ENCODE measurements around the gene RPS26. TPM values are rescaled to one million over a fixed set of nuclear protein-coding genes. Genes with fewer than 3 reads are reported as not detected.

RPS26 gene
- total RNA-seq, 1 experiment from 2014 or later, result 77.2 TPM

- peaks cover 16% of the 10 kb centered on the region for H3K36me3 Mint-ChIP-seq
- DNase-seq (ENCODE audit: low spot score), result no peak
- ChIA-PET POLR2A (interaction anchor here (1.5 kb wide), 1 partner anchor 67 kb away, joined by 7 read pairs; the partner anchor contains the start of gene PA2G4), CTCF (no interaction called here)
- no peak overlapping the region for H3K4me3 Mint-ChIP-seq
- H3K27ac Mint-ChIP-seq, result peak overlapping the region; percentile 74; the same call in 1 of the 2 replicates
- peaks cover 30% of the 10 kb centered on the region for H3K4me1 Mint-ChIP-seq
- H3K27me3 Mint-ChIP-seq (ENCODE audit: low read depth), result no peaks in the 10 kb centered on the region
- ATAC-seq, result no peak
- TF ChIP-seq ATF1 (CRISPR knock-in tag; IDR thresholded peaks at IDR 0.05) (no peak), CREB1 (CRISPR knock-in tag; IDR thresholded peaks at IDR 0.05) (no peak), ZNF671 (CRISPR knock-in tag; IDR thresholded peaks at IDR 0.05) (no peak), NFATC4 (CRISPR knock-in tag; IDR thresholded peaks at IDR 0.05) (no peak), ZNF121 (CRISPR knock-in tag; IDR thresholded peaks at IDR 0.05) (no peak), FOXP1 (CRISPR knock-in tag; IDR thresholded peaks at IDR 0.05; ENCODE audit: borderline replicate concordance) (no peak), IRF2 (CRISPR knock-in tag; IDR thresholded peaks at IDR 0.05; ENCODE audit: borderline replicate concordance, low read depth) (no peak), FOXJ3 (CRISPR knock-in tag; IDR thresholded peaks at IDR 0.05; ENCODE audit: borderline replicate concordance) (no peak), ZBTB43 (CRISPR knock-in tag; IDR thresholded peaks at IDR 0.05) (no peak), ZNF219 (CRISPR knock-in tag; IDR thresholded peaks at IDR 0.05; ENCODE audit: borderline replicate concordance) (no peak), NR1H2 (CRISPR knock-in tag; IDR thresholded peaks at IDR 0.05) (no peak), ZNF396 (CRISPR knock-in tag; IDR thresholded peaks at IDR 0.05; ENCODE audit: borderline replicate concordance) (no peak), ATF6 (CRISPR knock-in tag; IDR thresholded peaks at IDR 0.05) (no peak), NR2C2 (CRISPR knock-in tag; IDR thresholded peaks at IDR 0.05) (no peak), JUN (CRISPR knock-in tag; IDR thresholded peaks at IDR 0.05) (no peak), OVOL2 (CRISPR knock-in tag; IDR thresholded peaks at IDR 0.05; ENCODE audit: borderline replicate concordance) (no peak), SP1 (CRISPR knock-in tag; conservative IDR thresholded peaks at IDR 0.05) (no peak)
- TF ChIP-seq, protein P1, sequence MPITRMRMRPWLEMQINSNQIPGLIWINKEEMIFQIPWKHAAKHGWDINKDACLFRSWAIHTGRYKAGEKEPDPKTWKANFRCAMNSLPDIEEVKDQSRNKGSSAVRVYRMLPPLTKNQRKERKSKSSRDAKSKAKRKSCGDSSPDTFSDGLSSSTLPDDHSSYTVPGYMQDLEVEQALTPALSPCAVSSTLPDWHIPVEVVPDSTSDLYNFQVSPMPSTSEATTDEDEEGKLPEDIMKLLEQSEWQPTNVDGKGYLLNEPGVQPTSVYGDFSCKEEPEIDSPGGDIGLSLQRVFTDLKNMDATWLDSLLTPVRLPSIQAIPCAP (CRISPR knock-in tag; IDR thresholded peaks at IDR 0.05), result no peak
- TF ChIP-seq, protein P2, sequence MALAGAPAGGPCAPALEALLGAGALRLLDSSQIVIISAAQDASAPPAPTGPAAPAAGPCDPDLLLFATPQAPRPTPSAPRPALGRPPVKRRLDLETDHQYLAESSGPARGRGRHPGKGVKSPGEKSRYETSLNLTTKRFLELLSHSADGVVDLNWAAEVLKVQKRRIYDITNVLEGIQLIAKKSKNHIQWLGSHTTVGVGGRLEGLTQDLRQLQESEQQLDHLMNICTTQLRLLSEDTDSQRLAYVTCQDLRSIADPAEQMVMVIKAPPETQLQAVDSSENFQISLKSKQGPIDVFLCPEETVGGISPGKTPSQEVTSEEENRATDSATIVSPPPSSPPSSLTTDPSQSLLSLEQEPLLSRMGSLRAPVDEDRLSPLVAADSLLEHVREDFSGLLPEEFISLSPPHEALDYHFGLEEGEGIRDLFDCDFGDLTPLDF (CRISPR knock-in tag; IDR thresholded peaks at IDR 0.05), result no peak
- TF ChIP-seq, protein P3, sequence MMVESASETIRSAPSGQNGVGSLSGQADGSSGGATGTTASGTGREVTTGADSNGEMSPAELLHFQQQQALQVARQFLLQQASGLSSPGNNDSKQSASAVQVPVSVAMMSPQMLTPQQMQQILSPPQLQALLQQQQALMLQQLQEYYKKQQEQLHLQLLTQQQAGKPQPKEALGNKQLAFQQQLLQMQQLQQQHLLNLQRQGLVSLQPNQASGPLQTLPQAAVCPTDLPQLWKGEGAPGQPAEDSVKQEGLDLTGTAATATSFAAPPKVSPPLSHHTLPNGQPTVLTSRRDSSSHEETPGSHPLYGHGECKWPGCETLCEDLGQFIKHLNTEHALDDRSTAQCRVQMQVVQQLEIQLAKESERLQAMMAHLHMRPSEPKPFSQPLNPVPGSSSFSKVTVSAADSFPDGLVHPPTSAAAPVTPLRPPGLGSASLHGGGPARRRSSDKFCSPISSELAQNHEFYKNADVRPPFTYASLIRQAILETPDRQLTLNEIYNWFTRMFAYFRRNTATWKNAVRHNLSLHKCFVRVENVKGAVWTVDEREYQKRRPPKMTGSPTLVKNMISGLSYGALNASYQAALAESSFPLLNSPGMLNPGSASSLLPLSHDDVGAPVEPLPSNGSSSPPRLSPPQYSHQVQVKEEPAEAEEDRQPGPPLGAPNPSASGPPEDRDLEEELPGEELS (CRISPR knock-in tag; IDR thresholded peaks at IDR 0.05), result no peak
- no peaks in the 10 kb centered on the region for H3K9me3 Mint-ChIP-seq
Observed at GRCh38 chr12:56037161-56037560, 4.6 kb upstream of the RPS26 start.
